PC-3 (cell line): ENCODE data around the gene RHOT2.

Experiments
- EZH2 ChIP-seq: fragments of 300-600 bp; sonication (generic); IDR thresholded peaks from one replicate; pipeline ENCODE4 v1.6.1; 2017; ENCODE audit warnings: antibody characterized with exemption, mild to moderate bottlenecking, low read length; ENCODE audit not compliant: unreplicated experiment
- EZH2phosphoT487 ChIP-seq: fragments of 300-600 bp; sonication (generic); IDR thresholded peaks from 2 replicates; pipeline ENCODE4 v1.6.1; 2018; ENCODE audit warnings: mild to moderate bottlenecking, antibody characterized with exemption, low read length, borderline replicate concordance
- TF ChIP-seq, protein P1 (sequence below): fragments of 300-600 bp; sonication (generic); conservative IDR thresholded peaks from 2 replicates; pipeline ENCODE4 v1.5.1; 2017; ENCODE audit warnings: antibody characterized with exemption, low read depth, mild to moderate bottlenecking, low read length

DNA sequence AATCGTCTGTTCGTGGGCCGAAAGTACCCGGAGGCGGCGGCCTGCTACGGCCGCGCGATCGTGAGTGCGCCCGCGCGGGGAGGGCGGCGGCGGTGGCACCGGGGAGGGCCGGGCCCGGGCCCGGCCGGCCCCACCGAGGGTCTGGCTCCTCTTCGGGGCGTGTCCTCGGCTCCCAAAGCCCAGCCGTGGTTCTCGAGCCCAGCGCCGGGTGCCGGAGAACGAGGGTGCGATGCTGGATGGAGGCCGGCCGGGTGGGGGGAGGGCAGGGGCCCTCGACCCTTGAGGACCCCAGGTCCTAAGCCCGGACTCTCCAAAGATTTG lies 12.7 kb downstream of the RHOT2 start:
- TF ChIP-seq, protein P1, sequence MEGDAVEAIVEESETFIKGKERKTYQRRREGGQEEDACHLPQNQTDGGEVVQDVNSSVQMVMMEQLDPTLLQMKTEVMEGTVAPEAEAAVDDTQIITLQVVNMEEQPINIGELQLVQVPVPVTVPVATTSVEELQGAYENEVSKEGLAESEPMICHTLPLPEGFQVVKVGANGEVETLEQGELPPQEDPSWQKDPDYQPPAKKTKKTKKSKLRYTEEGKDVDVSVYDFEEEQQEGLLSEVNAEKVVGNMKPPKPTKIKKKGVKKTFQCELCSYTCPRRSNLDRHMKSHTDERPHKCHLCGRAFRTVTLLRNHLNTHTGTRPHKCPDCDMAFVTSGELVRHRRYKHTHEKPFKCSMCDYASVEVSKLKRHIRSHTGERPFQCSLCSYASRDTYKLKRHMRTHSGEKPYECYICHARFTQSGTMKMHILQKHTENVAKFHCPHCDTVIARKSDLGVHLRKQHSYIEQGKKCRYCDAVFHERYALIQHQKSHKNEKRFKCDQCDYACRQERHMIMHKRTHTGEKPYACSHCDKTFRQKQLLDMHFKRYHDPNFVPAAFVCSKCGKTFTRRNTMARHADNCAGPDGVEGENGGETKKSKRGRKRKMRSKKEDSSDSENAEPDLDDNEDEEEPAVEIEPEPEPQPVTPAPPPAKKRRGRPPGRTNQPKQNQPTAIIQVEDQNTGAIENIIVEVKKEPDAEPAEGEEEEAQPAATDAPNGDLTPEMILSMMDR: no peak
- TF ChIP-seq EZH2phosphoT487: no peak
- no peak for TF ChIP-seq EZH2
